GM21737 (cell line): ENCODE results near the gene KCNH3.
A peak's percentile ranks its signal among the peaks of the same experiment; 100 is the strongest.
"Not testable (repeated sequence)": the region's sequence is repeated elsewhere in the genome, so short reads cannot be mapped to it uniquely, and the experiment has no call there.

Experiments used
- ATAC-seq: cut with Tn5 transposase; IDR thresholded peaks from one replicate; pipeline ENCODE4 v1.9.1; 2021; ENCODE audit warnings: mild to moderate bottlenecking, moderate library complexity; ENCODE audit not compliant: unreplicated experiment

Gene KCNH3, protein sequence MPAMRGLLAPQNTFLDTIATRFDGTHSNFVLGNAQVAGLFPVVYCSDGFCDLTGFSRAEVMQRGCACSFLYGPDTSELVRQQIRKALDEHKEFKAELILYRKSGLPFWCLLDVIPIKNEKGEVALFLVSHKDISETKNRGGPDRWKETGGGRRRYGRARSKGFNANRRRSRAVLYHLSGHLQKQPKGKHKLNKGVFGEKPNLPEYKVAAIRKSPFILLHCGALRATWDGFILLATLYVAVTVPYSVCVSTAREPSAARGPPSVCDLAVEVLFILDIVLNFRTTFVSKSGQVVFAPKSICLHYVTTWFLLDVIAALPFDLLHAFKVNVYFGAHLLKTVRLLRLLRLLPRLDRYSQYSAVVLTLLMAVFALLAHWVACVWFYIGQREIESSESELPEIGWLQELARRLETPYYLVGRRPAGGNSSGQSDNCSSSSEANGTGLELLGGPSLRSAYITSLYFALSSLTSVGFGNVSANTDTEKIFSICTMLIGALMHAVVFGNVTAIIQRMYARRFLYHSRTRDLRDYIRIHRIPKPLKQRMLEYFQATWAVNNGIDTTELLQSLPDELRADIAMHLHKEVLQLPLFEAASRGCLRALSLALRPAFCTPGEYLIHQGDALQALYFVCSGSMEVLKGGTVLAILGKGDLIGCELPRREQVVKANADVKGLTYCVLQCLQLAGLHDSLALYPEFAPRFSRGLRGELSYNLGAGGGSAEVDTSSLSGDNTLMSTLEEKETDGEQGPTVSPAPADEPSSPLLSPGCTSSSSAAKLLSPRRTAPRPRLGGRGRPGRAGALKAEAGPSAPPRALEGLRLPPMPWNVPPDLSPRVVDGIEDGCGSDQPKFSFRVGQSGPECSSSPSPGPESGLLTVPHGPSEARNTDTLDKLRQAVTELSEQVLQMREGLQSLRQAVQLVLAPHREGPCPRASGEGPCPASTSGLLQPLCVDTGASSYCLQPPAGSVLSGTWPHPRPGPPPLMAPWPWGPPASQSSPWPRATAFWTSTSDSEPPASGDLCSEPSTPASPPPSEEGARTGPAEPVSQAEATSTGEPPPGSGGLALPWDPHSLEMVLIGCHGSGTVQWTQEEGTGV

DNA sequence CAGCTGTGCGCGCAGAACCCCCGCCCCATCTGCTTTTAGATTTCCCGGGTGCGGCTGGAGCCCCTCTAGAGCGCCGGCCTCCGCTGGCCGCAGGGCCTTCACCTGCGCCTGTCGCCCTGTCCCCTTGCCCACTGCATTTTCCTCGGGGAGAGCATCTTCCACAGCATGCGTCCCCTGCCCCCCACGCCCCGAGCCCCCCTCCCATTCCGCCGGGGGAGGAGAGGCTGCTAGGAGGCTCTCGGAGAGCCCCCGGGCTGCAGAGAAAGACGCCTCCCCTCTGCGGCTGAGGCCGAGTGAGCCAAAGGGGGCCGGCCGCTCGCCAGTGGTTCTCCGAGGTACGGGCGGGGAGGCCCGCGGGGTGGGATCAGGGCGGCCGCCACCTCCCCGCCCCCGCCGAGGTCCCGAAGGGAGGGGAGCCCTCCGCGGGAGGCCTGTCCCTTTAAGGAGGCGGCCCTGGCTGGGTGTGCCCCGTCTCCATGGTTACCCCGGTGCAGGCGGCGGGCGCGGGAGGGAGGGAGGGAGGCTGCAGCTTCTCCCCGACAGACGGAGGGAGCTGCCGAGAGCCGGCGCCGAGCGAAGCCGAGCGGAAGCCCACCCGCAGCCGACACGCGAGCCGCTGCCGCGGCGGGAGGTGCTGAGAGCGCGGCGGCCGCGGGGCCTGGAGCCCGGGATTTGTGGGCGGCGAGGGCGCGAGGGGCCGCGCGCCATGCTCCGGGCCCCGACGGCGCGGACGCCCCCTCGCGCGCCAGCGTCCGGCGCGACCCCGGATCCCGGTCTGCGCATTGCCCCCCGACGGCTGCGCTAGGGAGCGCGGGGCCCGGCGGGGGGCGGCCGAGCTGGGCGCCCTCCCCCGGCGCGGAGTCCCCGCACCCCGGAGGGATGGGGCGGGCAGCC is at the start of gene KCNH3:
TSS of gene KCNH3 (plus strand) at position 521 of the 894 bp plus-strand sequence. CDS start 387 bp downstream, outside the sequence.
- ATAC-seq: peak; percentile 65

DNA sequence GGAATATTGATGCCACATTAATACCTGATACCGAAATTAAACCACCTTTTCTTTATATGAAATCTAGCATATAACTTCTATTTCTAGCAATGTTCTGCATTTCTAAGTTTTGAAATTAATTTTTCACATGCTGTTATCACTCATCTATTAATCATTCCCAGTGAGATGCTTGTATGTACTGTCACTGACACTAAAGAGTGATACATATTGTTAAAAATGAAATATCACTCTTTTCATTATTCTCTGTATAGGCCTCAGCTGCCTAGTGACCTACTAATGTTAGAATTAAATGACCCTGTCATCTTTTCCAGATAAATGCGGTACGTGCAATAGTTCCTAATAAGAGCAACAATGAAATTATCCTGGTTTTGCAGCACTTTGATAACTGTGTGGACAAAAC is 49.7 kb upstream of the KCNH3 start:
- ATAC-seq: no peak

DNA sequence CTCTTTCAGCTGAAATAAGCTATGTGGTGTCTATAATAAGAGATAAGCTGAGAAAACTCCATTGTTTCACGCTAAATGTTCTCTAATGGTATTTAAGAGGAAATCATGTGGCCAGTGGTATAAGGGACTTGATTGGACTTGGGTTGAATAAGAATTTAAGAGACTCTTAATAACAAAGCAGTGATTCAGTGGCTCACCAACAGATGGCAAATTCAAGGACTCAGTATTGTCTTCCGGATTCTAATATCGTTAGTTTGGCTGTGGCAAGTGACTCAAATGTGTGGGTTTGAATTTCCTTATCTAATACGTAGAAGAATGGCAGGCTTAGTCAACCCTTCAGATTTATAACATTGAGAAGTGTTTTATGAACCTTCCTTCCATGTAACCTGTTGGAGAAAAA is 49.1 kb upstream of the KCNH3 start:
- no peak for ATAC-seq

DNA sequence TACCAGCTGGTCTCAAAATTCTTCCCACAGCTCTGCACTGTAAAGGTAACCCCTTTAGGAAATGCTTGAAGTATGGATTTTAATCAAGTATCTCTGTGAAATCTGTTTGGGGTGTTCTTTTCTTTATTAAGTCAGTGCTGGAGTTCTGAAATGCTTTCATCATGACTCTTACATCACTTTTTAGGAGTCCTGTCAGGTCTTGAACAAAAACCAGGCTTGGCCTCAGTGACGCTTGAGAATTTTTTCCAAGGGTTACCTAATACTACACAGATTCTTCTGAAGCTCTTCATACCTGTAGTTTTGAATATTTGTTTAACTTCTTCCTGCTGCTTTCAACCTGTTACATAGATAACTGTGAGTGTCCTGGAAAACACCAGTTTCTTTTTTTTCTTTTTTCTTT is 47.0 kb upstream of the KCNH3 start:
- no peak for ATAC-seq

DNA sequence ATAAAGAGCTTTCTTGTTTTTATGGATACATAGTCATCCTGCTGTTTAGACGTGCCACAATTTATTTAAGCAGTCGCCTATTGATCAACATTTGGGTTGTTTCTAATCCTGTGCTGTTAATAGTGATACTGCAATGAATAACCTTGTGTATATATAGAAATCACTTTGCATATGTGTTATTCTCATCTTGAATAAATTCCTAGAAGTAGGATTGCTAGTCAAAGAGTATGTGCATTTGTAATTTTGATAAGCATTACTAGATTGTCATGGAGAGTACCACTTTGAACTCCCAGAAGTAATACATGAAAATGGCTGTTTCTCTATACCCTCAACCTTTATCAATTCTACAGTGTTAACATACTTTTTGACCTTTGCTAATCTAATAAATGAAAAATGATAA is 44.9 kb upstream of the KCNH3 start:
- ATAC-seq: no peak

DNA sequence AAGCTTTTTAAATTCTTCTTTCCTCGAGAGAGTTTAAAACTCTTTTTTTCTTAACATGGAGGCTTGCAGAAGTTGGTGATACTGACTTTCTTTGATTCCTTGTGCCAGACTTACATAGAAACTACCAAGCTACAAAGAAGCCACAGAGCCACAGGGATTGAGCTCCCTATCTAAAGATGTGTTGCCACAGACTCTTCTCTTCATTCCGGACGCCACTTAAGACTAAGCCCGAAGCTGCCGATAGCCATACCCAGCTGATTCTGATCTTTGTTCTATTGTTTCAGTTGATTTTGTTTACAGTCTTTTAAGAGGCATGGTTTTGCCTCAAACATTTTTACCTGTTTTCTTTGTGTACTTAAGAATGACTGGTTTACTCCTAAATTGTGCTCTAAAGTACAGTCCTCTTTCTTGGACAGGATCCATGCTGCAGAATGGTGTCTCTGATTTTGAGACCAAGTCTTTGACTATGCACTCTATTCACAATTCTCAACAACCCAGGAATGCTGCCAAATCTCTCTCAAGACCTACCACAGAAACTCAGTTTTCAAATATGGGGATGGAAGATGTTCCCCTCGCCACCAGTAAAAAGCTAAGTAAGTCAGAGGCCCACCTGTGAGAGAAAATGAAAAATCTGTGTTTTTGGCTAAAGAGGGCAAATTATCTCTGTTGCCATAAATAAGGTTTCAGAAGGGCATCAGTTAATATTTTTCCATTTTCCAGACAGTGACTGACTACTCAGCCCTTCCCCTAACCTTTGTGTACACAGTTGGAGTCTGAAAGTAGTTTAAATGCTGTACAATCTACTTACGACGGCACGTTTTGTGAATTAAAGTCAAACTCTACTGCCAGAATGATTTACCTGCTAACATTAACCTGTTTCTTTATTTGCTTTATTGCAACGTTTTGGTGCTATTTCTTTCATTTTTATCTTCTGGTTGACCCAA is 42.1 kb upstream of the KCNH3 start:
- ATAC-seq: no peak

DNA sequence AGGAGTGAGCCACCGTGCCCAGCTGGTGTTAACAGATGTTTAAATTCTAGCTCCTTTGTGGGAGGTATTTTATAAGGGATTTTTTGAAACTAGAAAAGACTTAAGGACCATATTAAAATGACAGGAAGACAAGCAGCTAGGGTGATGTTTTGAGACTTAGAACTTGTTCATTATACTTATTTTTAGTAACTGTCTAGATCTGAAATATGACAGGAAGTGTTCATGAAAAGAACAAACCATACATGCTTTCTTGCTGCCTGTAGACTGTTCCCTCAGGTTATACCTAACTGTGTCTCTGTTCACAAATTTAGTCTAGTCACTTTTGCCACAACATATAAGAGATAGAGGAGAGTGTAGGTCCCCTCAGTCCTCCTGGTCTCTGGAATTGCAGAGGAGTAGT is 36.9 kb upstream of the KCNH3 start:
- ATAC-seq: no peak

DNA sequence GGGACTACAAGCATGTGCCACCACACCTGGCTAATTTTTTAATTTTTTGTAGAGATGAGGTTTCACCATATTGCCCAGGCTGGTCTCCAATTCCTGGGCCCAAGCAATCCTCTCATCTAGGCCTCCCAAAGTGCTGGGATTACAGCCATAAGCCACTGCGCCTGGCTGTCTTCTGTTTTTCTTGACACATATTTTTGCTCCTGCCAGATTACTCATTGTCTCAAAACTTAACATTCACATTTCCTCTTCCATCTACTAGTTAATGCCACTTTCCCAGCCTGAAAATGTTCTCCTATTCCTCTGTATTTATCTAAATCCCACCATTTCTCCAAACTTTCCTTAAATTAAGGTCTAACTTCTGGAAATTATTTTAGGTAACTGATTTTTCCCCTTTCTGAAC is 36.2 kb upstream of the KCNH3 start:
- no peak for ATAC-seq

DNA sequence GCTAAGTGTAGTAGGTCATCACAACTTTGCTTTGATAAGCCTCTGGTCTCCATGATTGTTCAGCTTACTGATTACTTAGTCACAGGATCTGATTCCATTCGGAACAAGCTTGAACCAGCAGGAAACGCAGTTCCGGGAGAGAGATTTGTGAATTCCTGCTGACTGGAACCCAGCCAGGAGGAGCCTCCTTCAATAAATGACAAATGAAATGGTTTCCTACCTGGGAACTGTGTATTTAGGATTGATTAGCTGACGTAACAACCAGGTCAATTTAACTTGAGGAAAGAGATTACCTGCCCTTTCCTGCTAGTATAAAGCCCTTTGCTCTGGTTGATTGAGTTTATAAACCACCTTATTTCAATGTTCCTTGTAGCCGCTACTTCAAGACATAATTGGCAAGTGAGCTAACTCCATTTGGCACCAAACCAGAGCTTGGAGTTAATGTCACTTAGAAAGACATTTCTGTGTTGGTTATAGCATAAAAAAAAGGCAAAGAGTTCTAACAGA is 35.1 kb upstream of the KCNH3 start:
- ATAC-seq: no peak

DNA sequence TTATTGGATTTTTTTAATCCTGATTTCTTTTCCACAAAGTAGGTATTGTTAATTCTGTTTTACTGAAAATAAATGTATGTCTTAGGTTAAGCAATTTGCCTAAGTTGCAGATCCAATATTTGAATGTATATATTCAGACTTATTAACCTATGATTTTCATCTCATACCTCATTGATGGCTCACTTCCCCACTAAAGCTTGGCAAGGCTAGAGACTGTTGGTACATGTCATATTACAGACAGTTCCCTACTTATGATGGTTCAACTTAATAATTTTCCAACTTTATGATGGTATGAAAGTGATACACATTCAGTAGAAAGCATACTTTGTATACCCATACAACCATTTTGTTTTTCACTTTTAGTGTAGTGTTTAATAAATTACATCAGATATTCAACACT is 33.2 kb upstream of the KCNH3 start:
- no peak for ATAC-seq

DNA sequence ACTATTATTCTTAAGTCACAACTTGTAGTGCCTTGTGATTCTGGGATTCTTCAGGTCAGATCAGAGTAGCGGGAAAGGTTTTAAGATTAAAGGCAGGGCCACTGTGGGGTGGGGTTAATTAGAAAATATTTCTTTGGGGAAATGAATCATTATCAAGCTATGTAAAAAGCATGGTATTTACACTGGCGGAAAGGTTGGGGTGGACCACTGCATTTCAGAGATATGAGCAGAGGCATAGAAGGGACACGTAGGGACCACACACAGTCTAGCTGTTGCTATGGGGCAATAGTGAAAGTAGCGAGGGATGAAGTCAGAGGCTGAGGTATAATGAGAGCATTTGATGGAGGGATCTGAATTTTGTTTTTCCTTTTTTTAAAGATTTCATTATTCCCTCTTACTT is 31.7 kb upstream of the KCNH3 start:
- ATAC-seq: no peak

DNA sequence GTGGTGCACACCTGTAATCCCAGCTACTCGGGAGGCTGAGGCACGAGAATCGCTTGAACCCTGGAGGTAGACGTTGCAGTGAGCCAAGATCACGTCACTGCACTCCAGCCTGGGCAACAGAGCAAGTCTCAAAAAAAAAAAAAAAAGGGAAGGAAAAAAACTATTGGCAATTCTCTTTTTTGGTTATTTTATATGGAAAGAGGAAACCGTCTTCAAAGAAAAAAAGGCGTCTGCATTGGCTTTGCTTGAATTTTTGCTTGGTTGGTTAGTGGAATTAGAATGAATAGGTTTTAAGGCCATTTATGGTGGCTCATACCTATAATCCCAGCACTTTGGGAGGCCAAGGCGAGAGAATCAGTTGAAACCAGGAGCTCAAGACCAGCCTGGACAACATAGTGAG is 29.1 kb upstream of the KCNH3 start:
- not testable (repeated sequence) for ATAC-seq

DNA sequence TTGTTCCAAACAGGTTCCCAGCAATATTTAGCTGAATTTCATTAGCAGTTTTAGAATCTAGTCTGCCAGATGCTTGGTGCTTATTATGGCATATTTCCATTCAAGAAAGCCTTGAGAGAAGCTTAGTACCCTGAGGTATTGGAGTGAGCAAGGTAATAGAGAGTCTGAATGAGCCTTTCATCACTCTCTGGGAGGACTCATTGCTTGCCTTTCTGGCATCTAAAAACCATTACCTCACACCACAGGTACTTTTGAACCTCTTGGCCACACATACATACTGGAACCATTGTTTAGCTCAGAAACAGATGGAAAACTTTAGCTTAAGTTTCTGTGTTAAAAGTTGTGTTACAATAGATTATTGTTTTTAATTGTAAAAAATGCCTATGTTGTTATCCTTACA is 27.4 kb upstream of the KCNH3 start:
- no peak for ATAC-seq

DNA sequence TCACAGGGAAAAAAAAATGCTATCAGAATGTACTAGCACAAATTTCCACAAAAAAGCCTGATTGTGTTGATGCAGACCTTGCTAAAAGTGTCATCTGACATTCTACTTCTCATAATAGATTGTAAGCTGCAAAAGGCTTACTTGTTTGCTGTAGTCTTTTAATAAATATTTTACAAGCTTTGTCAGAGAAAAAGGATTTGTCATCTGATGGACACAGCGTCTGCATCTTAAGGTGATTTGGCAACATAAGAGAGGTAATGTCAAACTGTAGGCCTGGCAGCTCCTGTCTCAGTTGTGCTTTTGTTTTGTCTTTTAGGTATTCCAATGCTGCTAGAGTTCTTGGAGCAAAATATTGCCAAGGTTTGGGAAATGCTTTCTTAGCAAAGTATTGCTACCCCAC is 26.3 kb upstream of the KCNH3 start:
- ATAC-seq: no peak

DNA sequence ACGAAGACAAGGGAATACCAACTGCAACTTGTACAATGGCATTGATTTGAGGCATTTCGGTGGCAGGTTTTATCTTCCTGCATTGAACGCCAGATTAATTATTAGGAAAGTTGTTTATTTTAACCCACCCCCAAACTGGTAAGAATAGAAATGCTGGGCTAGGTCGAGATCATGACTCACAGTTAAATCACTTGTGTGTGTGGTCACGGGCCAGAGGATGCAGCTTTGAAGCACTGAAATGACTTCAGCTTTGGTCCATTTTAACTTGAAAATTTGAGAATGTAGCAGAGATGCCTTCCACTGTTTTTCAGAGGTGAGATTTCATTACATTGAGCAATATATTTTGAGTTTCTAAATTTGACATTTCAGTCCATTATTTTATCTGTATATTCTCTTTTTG is 23.6 kb upstream of the KCNH3 start:
- no peak for ATAC-seq

DNA sequence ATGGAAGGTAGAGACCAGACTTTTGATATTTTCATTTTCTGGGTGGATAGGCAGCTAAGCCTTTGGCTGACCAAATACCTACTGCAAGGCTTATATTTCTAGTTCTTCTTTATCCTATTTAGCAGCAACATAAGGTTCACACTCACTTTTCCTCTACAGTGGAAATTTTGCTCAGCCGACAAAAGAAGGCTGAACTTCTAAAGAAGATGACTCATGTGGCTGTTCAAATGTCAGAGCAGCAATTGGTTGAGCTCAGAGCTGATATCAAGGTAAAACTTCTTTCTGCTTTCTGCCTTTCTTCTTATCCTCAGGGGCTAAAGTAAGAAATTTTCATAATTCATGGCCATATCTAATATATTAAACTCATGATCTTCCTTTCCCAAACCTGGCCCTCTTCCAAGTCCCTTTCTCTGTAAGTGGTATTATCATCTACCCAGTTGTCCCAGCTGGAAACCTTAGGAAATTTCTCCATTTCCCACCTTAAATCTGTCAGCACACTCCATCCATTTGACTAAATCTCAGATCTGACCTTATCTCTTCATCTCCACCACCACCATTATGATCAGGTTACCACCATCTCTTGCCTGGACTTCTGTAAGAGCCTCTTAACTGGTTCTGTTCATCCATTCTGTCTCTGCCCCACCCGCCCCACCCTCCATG is 19.8 kb upstream of the KCNH3 start:
- ATAC-seq: no peak

DNA sequence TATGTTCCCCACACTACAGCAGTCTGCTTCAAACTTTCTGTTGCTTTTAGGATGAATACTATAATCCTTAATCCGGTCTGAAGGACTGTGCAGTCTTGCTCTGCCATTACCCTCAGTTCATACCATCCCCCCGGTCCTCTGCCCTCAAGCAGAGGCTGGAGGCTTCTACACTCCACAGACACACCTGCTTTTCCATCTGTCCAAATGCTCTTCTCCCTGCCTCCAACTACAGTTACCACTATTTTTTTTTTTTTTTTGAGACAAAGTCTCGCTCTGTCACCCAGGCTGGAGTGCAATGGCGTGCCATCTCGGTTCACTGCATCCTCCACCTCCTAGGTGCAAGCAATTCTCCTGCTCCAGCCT is 19.3 kb upstream of the KCNH3 start:
- no peak for ATAC-seq

DNA sequence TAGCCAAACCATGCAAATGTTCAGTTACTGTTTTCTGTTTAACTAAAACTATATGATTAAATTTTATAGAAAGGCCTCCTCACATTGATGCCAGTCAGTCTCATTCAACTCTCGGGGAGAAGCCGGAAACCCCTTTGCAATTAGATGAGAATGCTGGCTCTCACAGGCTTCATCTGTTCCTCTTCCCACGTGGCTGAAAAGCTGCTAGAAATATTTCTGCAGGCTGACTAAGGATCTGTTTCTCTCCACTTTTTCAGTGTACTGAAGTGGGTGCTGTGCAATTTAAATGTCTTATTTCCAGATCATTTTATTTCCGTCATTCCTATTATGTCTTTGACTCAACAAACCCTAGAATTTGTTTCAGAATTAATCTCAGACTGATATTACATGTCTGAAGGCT is 17.4 kb upstream of the KCNH3 start:
- ATAC-seq: no peak
